Epithelial cell of proximal tubule (primary cell): Measurements from ENCODE around the gene STRA6. TPM values are rescaled to one million over a fixed set of nuclear protein-coding genes. Genes with fewer than 3 reads are reported as not detected.

Source experiments
- DNase-seq: peaks from one replicate; pipeline ENCODE4 v3.0.0-alpha.2; 2011; ENCODE audit warnings: low read depth
- H3K4me3 ChIP-seq: 2 replicates; pipeline ENCODE4 v1.5.1; 2011; ENCODE audit warnings: low read depth, mild to moderate bottlenecking, low read length
- CTCF ChIP-seq: conservative IDR thresholded peaks from 2 replicates; pipeline ENCODE4 v1.5.1; 2012; ENCODE audit warnings: low read depth, mild to moderate bottlenecking, low read length
- total RNA-seq: library from RNA; depleted of rRNA; stranded (reverse); fragments of >200 nt; gene quantifications from 2 replicates; pipeline ENCODE4 v1.2.3, GENCODE V29; 2015

STRA6 gene
- total RNA-seq, 1 donor from 2014 or later = 3.9 TPM

- H3K4me3 ChIP-seq = no peak overlapping the region
- DNase-seq = no peak
- TF ChIP-seq CTCF = no peak
Observed at GRCh38 chr15:74217907-74218885, 15.6 kb upstream of the STRA6 start.

GRCh38 chr15:74216949-74217348, 14.4 kb upstream of the STRA6 start:
- no peak overlapping the region for H3K4me3 ChIP-seq
- no peak for TF ChIP-seq CTCF
- DNase-seq = no peak

GRCh38 chr15:74215958-74216357, 13.4 kb upstream of the STRA6 start:
- no peak for TF ChIP-seq CTCF
- no peak for DNase-seq
- H3K4me3 ChIP-seq = no peak overlapping the region

GRCh38 chr15:74214324-74215021, 11.9 kb upstream of the STRA6 start:
- TF ChIP-seq CTCF = no peak
- H3K4me3 ChIP-seq = no peak overlapping the region

GRCh38 chr15:74213858-74214284, 11.3 kb upstream of the STRA6 start:
- TF ChIP-seq CTCF = no peak

More at GRCh38 chr15:74214324-74215021, 11.9 kb upstream of the STRA6 start:
- DNase-seq = no peak

GRCh38 chr15:74212494-74212893, 9.9 kb upstream of the STRA6 start:
- no peak overlapping the region for H3K4me3 ChIP-seq
- no peak for DNase-seq
- TF ChIP-seq CTCF = no peak

More at GRCh38 chr15:74213858-74214284, 11.3 kb upstream of the STRA6 start:
- no peak overlapping the region for H3K4me3 ChIP-seq
- no peak for DNase-seq
